Bronchus fibroblast of lung (primary cell): ENCODE results near the gene UBE2J2. TPM values are rescaled to one million over a fixed set of nuclear protein-coding genes. Genes with fewer than 3 reads are reported as not detected.

Experiments
- total RNA-seq: library from RNA; depleted of rRNA; stranded (reverse); fragments of >200 nt; gene quantifications from 2 replicates; pipeline ENCODE4 v1.2.3, GENCODE V29; 2015

UBE2J2 gene
- 45.9 and 61.7 TPM in 2 replicates for total RNA-seq

GRCh38 chr1:1273512-1274298 lies at the start of gene UBE2J2:
UBE2J2 (minus strand) TSS chr1:1273854; CDS start chr1:1267992, 5,862 bp downstream.

DNA sequence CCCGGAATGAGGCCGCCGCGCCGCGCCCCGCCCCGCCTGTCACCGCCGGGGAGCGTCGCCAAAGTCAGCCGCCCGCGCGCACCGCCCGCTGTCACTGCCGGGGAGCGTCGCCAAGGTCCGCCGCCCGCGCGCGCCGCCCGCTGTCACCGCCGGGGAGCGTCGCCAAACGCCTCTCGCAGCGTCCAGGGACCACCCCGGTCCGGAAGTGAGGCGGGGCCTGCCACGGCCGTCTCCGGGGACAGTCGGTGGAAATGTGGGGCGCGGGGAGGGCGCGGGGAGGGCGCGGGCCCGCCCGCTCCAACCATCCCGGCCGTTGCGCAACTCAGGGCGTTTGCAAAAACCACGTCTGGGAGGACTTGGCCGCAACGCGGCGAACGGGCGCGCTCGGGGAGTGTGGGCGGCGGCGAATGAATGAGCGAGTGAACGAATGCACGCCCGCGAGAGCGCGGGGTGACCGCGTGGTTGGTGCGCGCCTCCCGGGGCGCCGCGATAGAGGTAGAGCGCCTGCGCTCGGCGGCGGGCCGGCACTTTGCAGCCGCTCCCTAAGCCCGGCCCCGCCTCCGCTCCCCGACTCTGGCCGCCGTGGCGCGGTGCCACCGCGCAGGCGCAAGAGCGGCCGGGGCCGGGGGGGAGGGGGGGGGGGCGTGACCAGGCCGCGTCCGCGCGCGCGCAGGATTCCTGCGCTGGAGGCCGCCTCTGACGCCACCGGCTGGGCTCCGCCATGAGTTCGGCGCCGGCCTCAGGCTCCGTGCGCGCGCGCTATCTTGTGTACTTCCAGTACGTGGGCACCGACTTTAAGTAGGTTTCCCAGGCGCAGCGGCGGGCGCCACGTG lies 34.5 kb upstream of the UBE2J2 start, which contains the start of the genes ACAP3 and PUSL1:
ACAP3 (minus strand) TSS at position 8 of the 833 bp plus-strand sequence. CDS start 115 bp downstream, outside the sequence.
PUSL1 (plus strand) TSS at position 675 of the 833 bp plus-strand sequence; CDS start at position 722, 47 bp downstream.

GRCh38 chr1:1246577-1247340 lies 26.9 kb downstream of the UBE2J2 start, which contains the start of gene C1QTNF12:
C1QTNF12 (minus strand) TSS chr1:1246722; CDS start chr1:1246690, 32 bp downstream.

GRCh38 chr1:1232208-1232795 lies 41.4 kb downstream of the UBE2J2 start, which contains the start of gene B3GALT6:
B3GALT6 (plus strand) TSS chr1:1232237; CDS start chr1:1232279, 42 bp downstream.

DNA sequence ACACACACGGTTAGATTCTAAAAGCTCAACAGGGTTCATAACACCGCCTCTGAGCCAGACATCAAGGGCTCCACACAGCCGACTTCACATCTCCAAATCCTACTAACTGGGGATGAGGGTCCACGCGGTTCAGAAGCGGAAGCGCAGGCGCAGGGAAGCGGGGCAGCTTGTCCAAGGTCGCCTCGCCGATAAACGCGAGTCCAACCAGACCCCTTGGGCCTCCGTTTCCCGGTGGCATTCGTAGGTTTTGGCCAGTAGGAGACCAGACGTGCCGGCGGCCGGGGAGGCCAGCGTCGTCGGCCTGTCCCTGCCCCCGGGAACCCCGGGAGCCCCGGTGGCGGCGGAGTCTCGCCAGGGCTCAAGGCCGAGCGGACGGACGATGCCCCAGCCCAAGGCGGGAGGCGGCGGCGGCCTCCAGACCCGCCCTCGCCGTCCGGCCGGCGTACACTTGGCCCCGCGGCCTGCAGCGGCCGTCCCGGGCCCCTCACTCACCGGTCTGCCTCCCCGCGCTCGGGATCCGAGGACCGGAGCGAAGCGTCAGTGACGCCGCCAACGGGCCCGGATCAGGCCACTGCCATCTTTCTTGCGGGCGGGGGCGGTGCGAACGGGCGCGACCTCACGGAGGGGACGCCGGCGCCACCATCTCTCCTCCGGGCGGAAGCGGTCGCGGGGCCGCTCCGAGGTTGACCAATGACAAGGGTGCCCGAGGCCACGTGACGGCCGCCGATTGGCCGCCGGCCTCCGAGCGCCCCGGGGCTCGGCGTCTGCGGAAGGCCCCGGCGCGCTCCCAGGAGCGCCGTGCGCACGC lies 42.0 kb downstream of the UBE2J2 start, which contains the start of gene SDF4:
SDF4 (minus strand) TSS at position 602 of the 808 bp plus-strand sequence. CDS start 3,229 bp downstream, outside the sequence.

GRCh38 chr1:1213345-1214265 lies 60.0 kb downstream of the UBE2J2 start, which contains the start of gene TNFRSF4:
TNFRSF4 (minus strand) TSS chr1:1214153; CDS start chr1:1214127, 26 bp downstream.

GRCh38 chr1:1206376-1206965 lies 67.2 kb downstream of the UBE2J2 start, which contains the start of gene TNFRSF18:
TNFRSF18 (minus strand) TSS chr1:1206592; CDS start chr1:1206571, 21 bp downstream.

Other genes with a start within 250 kb of the UBE2J2 start
- gene RNF223, start 199.5 kb downstream of the UBE2J2 start, total RNA-seq, result not detected in 2 replicates
- 13.8 and 14.7 TPM in 2 replicates for gene C1orf159, start 157.8 kb downstream of the UBE2J2 start, total RNA-seq
- gene TTLL10, start 100.0 kb downstream of the UBE2J2 start, total RNA-seq, result not detected in 2 replicates
- gene TNFRSF18, start 67.3 kb downstream of the UBE2J2 start, total RNA-seq, result 0.34 TPM in 1 of 2 replicates, not detected in the other
- gene TNFRSF4, start 59.7 kb downstream of the UBE2J2 start, total RNA-seq, result 0.17 and 0.30 TPM in 2 replicates
- 125 and 128 TPM in 2 replicates for gene SDF4, start 41.9 kb downstream of the UBE2J2 start, total RNA-seq
- gene B3GALT6, start 41.6 kb downstream of the UBE2J2 start, total RNA-seq, result 23.2 and 25.7 TPM in 2 replicates
- 0.17 and 0.59 TPM in 2 replicates for gene C1QTNF12, start 27.1 kb downstream of the UBE2J2 start, total RNA-seq
- 0.30 and 1.2 TPM in 2 replicates for gene SCNN1D, start 6.6 kb upstream of the UBE2J2 start, total RNA-seq
- 27.6 and 28.9 TPM in 2 replicates for gene ACAP3, start 34.1 kb upstream of the UBE2J2 start, total RNA-seq
- gene PUSL1, start 34.7 kb upstream of the UBE2J2 start, total RNA-seq, result 32.4 and 42.2 TPM in 2 replicates
- gene INTS11, start 50.8 kb upstream of the UBE2J2 start, total RNA-seq, result 112 and 113 TPM in 2 replicates
- gene CPTP, start 50.9 kb upstream of the UBE2J2 start, total RNA-seq, result 26.0 and 29.1 TPM in 2 replicates
- under 0.01 TPM in 2 replicates for gene TAS1R3, start 57.4 kb upstream of the UBE2J2 start, total RNA-seq
- gene DVL1, start 75.6 kb upstream of the UBE2J2 start, total RNA-seq, result 60.1 and 71.6 TPM in 2 replicates
- 382 and 409 TPM in 2 replicates for gene MXRA8, start 84.7 kb upstream of the UBE2J2 start, total RNA-seq
- 193 and 196 TPM in 2 replicates for gene AURKAIP1, start 101.4 kb upstream of the UBE2J2 start, total RNA-seq
- gene CCNL2, start 125.5 kb upstream of the UBE2J2 start, total RNA-seq, result 53.2 and 54.5 TPM in 2 replicates
- 153 and 190 TPM in 2 replicates for gene MRPL20, start 133.4 kb upstream of the UBE2J2 start, total RNA-seq
- 0.45 and 0.50 TPM in 2 replicates for gene ANKRD65, start 147.4 kb upstream of the UBE2J2 start, total RNA-seq
- gene VWA1, start 161.8 kb upstream of the UBE2J2 start, total RNA-seq, result 7.1 and 7.9 TPM in 2 replicates
- under 0.01 TPM in 1 of 2 replicates, not detected in the other for gene ATAD3C, start 175.8 kb upstream of the UBE2J2 start, total RNA-seq
- 25.1 and 26.3 TPM in 2 replicates for gene ATAD3B, start 197.9 kb upstream of the UBE2J2 start, total RNA-seq
- gene ATAD3A, start 238.3 kb upstream of the UBE2J2 start, total RNA-seq, result 65.6 and 66.2 TPM in 2 replicates